GM18502 (cell line): ENCODE data around the gene LSM10.

Experiments
- ATAC-seq: cut with Tn5 transposase; IDR thresholded peaks from one replicate; pipeline ENCODE4 v1.9.1; 2021; ENCODE audit warnings: mild to moderate bottlenecking; ENCODE audit not compliant: unreplicated experiment, poor library complexity

LSM10 gene

DNA sequence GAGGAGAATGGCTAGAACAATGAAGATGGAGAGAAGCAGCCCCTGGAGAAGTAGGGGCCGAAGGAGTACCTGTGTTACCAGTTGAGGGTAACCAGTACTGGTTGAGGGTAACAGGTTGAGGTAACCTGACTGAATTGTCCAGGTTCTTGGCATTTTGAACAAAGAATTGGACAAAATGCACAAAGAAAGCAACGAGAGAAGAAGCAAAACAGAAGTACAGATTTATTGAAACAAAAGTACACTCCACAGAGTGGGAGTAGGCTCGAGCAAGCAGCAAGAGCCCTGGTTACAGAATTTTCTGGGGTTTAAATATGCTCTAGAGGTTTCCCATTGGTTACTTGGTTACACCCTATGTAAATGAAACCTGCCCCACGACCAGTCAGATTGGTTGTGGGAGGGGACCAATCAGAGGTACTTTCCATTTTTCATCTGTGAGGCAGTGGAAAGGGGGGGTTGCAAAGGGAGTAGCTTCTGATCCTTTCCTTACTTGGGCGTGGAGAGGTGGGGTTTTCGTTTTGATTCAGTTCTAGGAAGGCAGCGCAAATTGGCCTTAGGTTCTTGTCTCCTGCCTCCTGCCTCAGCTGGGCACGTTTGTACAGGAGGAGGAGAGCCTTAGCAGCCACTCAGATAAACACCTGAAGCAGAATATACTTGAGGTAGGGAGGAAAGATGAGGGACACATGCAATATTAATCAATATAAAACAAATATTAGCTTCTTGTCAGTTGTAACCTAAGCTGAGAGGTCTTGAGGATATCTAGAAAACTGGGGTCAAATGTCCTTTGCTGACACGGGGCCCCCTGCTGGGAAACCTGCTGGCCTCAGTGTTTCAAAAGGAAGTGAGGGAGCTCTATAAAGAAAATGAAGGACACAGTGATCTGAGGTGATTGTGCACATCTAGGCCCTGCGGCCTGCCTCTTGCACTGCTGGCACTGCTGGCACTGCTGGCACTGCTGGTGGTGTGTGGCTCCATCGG lies 14.3 kb upstream of the LSM10 start:
- ATAC-seq, result no peak

DNA sequence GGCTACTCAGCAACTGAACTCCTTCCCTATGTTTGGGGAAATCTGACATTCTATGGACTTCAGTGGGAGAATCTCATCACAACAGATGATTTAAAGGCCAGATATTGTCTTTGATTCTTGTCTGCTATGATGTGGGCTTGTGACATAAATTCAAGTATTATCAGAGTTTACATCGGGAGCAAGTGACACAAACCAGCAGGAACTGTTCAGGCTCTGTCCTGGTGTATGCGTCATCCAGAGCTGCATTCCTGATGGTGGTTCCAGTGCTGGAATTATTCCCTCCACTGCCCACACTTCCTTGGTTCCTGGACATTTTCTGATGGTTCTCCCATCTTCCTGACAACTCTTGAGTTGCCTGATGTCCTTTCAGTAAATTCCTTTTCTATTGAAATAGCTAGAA lies 10.8 kb upstream of the LSM10 start:
- ATAC-seq, result no peak

DNA sequence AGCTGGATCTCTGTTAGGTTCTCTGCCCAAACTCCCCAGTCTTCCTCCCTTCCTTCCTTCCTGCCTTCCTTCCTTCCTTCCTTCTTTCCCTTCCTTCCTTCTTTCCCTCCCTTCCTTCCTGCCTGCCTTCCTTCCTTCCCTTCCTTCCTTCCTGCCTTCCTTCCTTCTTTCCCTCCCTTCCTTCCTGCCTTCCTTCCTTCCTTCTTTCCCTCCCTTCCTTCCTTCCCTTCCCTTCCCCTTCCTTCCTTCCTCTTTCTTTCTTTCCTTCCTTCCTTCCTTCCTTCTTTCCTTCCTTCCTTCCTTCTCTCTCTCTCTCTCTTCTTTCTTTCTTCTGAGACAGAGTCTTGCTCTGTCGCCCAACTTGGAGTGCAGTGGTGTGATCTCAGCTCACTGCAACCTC lies 8.7 kb upstream of the LSM10 start:
- no peak for ATAC-seq

DNA sequence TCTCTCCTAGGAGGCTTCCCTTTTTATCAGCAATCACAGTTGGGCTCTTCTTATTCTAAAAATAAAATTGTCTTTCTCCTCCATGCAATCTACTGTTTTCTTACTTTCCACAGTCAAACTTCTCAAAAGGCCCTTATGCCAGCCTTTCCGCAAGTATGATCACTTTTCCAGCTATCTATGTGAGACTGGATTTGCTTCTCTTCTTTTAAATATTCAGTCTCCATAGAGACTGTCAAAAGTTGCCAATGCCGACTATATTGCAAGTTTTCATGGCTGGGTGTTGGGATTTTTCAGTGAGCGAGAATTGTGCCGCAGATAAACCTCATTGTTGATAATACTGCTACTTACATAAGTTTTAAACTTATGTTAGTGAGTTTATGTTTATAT lies 4.8 kb upstream of the LSM10 start:
- ATAC-seq, result no peak

DNA sequence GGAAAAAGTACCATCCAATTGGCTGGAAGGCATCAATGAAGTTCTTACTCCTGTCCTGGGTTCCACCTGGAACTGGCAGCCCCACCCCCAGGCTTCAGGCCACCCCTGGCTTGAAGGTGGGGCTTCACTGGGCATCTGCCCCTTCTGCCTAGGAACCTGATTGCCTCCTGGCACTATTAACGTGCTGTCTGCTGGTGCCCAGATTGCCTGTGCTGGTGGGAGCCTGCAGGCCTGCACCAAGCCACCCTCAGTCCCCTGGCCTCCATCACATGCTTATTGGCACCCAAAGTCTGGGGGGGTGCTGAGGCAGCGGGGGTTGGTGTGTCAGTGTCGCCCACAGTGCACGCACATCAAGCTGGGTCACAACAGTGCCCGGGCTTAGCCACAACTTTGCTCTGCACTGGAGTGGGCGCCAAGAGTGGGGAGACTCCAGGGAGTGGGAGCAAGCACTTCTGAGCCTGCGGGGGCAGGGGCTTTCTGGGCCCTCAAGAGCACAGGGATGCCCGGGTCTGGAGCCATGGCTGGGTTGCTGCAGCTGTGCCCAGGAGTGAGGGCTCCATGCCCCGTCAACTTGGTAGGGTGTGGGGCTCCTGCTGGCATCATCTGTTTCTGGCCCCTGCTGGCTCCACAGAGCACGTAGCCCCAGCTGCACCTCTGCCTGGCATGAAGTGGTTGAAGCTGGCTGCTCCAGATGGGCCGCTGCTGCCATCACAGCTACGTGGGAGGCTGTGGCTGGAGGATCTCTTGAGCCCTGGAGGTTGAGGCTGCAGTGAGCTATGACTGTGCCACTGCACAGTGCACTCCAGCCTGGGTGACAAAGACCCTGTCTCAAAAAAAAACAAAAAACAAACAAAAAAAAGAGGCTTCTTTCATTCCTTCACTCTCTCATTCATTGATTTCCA lies 4.1 kb upstream of the LSM10 start:
- ATAC-seq, result no peak

DNA sequence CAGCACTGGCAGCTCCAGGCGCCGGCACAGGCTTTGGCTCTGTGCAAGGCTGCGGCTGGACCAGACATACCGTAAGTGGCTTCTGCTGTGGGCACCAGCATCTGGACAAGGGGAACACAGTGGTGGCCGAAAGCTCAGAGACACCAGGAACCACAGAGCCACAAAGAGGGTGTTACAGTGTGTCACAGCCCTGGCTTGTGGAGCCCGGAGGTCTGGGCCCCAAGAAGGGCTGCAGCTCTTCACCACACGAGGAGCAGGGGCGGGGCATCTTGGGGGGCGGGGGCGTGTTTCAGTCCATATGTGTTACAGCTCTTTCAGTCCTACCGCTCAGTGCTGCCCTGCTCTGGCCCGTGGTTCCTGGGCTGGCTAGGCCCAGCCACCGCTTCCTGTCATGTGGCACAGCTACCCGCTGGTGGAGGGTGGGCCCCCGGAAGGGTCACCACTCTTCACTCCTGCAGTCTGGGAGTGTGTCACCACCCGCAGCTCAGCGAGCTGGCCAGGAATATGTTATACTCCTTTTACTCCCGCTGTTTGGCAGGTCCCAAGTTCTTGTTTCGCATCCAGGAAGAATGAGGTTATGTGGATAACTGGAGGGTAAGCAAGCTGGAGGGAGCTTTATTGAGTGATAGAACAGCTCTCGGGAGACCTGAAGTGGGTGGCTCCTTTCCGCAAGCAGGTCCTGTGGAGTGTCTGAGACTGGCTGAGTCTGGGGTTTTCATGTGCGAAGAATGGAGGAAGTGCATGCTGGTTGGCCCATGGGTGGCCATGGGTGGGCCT lies 3.3 kb upstream of the LSM10 start:
- ATAC-seq, result no peak

DNA sequence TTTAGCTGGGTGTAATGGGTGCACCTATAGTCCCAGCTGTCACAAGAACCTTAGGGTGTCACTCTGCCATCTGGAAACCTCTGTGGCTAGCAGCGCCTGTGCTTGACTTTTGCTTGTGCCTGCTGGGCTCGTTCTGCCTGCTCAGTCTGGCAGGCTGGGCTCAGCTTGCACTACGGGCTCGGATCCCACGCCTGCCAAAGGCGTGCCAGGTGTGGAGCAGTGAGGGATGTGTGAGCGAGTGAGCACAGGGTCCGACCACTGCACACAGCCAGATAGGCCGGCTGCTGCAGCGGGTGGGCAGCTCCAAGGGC lies 2.8 kb upstream of the LSM10 start:
- no peak for ATAC-seq

DNA sequence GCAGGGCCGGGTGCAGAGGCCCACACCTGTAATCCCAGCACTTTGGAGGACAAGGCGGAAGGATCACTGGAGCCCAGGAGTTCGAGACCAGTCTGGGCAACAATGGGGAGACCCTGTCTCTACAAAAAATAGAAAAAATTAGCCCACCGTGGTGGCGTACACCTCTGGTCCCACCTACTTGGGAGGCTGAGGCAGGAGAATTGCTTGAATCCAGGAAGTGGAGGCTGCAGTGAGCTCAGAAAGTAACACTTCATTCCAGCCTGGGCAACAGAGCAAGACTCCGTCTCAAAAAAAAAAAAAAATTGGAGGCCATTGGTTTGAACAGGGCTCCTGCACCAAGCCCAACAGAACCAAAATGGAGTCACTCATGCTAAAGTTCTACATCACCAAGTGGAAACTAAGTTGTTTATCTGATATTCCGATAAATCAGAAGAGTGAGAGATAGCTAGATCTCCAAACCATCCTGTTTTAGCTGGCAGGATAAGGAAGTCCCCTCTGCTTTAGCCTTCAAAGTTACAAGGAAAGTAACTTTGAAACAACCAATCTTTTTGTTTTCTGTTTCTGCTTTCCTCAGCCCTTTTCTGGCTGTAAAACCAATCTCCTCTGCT lies 766 bp upstream of the LSM10 start:
- no peak for ATAC-seq

DNA sequence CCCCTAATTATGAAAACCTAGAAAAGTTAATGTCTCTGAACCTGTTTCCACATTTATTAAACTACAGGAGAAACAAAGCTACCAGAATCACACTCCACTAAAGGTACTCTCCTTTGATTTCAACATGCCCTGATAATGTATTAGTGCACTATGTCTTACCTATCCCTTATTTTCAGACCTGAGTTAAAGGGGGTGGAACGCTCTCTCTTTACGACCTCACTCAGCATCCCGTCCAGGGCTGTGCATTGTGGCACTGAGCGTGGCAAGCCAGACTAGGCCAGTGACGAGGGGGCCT lies 678 bp downstream of the LSM10 start:
- no peak for ATAC-seq

DNA sequence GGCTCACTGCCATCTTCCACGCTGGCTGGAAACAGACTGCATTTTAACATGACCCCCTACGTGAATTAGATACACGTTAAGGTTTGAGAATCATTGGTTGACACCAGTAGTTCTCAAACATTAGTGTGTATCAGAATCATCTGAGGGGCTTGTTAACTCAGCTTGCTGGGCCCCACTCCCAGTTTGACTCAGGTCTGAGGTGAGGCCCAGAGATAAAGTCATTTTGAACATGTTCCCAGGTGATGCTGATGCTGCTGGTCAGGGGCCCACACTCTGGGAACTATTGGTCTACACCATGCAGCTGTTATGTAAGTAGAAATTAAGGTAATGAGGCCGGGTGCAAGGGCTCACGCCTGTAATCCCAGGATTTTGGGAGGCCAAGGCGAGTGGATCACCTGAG lies 1.3 kb downstream of the LSM10 start:
- no peak for ATAC-seq

DNA sequence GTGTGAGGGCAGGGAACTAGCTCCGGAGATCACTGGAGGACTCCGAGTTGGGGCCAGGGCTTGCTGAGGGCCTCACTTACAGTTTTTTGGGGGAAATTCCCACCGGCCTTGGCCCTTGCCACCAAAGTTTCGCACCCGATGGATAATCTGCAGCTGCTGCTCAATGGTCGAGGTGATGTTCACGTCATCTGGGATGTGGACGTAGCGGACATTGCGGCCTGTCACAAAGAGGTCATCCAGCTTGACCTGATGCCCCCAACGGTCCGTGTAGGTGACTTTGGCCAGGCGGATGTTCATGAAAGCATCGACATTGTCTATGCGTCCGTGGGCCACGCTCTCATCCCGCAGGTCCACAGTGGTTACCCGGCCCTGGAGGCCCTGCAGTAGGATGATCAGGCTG lies 4.0 kb downstream of the LSM10 start:
- no peak for ATAC-seq

DNA sequence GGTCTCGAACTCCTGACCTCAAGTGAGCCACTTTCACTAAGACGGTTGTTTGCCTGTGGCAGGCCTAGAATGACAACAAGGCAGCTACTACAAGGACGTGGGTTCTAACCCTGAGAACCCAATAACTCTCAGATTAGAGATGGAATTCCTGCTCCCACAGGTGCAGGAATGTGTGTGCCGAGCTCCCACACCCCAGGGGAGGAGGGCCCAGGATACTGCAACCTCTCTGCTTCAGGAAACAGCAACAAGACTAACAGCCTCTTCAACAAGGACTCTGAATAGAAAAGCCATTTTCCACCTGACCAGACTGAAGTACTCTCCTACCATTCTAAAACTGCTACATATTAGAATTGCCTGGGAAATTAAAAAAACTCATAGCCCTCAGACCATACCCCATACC lies 4.9 kb downstream of the LSM10 start:
- ATAC-seq, result no peak

DNA sequence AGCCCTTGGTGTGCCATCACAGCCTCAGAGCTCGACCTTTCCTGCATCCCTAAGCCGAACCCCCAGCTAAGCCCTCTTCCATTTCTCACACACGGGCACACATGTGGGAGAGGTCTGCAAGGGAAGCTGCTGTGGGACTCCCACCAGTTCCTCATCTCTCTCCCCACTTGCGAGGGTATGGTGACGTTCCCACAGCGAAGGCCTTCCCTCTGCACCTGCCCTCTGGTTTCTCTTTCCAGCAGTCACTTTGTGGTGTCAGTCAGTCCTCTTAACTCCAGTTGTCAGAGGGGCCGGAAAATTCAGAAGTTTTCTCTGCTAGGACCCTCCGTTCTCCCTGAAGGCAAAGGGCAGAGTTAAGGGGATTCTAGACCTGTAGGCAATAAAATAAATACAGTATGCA lies 6.4 kb downstream of the LSM10 start:
- no peak for ATAC-seq

DNA sequence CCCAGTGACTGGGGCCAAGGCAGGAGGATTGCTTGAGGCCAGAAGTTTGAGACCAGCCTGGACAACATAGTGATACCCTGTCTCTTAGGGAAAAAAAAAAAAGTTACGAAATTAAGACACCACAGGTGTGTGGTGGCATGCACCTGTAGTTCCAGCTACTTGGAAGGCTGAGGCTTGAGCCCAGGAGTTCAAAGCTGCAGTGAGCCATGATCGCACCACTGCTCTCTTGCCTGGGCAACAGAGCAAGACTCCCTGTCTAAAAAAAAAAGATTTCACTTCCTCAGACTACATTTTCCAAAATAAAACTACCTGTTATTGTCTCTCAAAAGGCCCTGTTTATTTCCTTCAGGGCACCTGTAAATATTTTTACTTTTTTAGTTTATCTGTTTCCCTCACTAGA lies 7.3 kb downstream of the LSM10 start:
- ATAC-seq, result no peak

DNA sequence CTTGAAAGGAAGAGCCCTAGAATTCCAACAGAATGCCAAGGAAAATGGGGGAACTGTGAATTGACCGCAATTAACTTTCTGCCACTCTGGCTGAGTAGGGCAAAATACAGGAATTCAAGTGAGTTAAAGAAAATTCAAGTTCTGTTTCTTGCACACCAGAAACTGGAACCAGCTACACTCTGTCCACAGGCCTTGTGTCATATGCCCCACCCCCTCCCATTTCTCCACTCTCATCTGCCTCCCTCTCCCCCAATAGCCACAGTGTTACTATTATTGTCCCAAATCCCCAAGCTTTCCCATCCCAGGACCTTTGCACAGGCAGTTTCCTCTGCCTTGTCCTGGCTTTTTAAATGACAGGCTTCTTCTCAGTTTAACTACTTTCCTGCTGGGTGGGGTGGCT lies 7.7 kb downstream of the LSM10 start:
- ATAC-seq, result no peak

DNA sequence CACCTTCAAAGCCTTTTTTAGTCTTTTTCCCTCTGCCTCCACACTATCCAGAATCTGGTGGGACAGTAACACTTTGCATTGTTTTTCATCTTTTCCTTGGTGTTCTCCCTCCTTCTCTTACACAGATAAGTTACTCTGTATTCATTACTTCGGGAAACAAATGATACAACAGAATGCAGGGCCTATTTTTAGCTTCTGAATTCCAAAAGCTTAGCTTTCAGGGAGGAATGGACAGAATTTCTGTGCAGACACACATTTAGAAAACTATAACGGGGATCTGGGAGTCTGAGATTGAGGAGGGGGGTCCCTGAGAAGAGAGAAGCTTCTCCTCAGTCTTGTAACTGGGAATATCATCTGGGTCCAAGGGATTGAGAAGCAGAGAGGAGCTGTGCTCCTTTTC lies 8.4 kb downstream of the LSM10 start:
- ATAC-seq, result no peak

DNA sequence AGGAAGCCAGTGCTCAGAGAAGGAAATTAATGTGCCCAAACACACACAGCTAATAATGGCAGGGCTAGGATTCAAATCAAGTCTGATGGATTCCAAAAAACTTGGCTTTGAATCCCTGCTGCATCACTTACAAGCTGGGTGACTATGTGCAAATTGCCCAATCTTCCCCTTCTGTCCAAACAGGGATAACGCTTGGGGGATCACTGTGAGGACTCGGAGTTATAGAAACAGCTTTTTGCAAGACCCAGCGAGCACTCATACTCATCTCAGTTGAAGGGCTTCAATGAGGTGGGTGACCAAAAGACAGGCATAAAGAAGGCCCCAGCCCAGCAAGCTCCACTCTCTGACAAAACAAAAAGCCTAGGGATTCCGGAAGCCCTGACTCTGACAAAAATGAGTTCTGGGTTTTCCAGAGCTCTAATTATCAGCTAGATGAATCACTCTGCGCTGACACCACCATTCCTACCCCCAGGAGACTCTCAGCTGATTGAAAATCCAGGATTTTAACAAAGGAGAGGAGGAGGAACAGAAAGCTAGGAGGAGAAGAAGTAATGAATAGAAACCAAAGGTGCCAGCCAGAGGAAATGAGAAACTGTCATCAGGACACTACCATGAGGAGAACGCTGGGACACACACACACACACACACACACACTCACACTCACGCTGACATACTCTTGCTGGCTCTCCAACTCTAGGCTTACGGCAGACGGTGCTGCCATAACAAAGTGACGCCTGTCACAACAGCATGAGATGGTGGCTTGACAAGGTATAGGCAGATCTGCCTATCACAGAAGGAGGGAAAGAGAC lies 10.4 kb downstream of the LSM10 start:
- no peak for ATAC-seq

DNA sequence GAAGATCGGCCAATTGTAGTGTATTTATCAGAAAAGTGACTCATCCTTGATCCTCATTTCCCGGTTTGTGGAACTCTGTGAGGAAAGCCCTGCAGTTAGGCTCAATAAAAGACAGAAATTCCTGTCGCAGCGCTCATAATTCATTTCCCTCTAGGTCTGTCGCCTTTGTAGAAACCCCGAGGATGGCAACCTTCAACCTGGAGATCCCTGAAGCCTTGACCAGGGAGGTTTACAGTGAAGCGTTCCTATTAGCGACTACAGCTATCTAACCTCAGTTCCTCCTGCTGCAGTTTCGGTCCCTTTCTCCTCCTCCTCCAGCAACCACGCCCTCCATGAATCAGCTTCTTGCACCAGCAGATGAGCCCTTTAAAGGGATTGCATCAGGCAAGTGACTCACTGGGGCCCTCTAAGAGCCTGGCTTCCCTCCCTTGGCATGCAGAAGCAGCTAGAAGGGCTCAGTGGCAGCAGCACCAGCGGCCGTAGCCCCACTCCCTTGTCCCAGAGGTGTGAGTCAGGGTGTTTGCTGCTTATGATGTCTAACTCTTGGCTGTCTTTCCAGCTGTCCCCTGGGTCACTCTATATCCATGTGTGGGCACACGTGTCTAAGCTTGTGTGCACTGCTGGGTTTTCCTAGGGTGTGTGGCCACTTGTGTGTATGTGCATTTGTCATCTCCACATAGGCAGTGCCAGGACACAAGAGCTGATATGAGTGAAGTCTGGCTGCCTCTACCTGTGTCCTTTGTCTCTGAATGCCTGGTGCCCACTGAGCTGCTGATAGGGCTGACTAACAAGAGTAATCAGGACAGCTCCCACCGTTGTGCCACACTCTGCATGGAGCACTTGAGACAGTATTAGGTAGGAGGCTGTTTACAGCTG lies 11.2 kb downstream of the LSM10 start:
- peak; percentile 49 for ATAC-seq
